ENCODE results near the gene PDZRN4. TPM values are rescaled to one million over a fixed set of nuclear protein-coding genes. Genes with fewer than 3 reads are reported as not detected.
"Not testable (repeated sequence)": the region's sequence is repeated elsewhere in the genome, so short reads cannot be mapped to it uniquely, and the experiment has no call there.

PDZRN4 gene
- total and polyA plus RNA-seq, 10 donors = 0.07 to 0.77 (median 0.29) TPM; not detected in 2

GRCh38 chr12:41536813-41537490, 348.8 kb downstream of the PDZRN4 start:
- Histone ChIP-seq H3K9me3 (no peaks in the 10 kb centered on the region), H3K27ac (no peak overlapping the region), H3K4me1 (no peaks in the 10 kb centered on the region), H3K27me3 (replicated peaks in 1 of 7) (no peaks in the 10 kb centered on the region), H3K36me3 (no peaks in the 10 kb centered on the region), H3K4me3 (no peak overlapping the region)
- intact Hi-C loops (cut with DNase I; ENCODE audit: low total_unique reads) = no loop called here
- TF ChIP-seq POLR2AphosphoS5 (IDR thresholded peaks at IDR 0.05) = no peak
- no peak for TF ChIP-seq CTCF (IDR thresholded peaks at IDR 0.05 in 8 of 11, conservative IDR thresholded peaks at IDR 0.05 in 3 of 11)
- TF ChIP-seq POLR2A (IDR thresholded peaks at IDR 0.05) = no peak
- 72 to 84% (median 73%) methylated on average over 4 of the region's 4 CpGs for WGBS, 5 donors
- DNase-seq = no peak

DNA sequence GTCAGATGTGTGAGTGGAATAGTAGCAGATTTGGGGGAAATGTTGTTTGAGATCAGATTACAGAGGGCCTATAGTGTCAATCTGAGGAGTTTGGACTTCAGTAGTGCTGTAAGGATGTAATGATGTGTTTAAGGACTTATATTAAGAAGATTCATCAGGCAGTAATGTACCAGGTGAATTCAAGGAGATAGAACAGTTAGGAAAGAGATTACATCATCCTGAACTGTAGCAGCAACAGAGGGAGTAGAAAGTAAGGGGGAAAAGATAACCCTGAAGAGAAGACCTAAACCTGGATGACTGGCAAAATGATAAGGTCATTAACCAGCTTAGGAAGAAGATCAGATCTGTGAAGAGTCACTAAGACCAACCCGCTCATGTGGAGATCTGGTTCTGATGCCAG, 349.4 kb downstream of the PDZRN4 start:
- TF ChIP-seq CTCF (IDR thresholded peaks at IDR 0.05 in 8 of 11, conservative IDR thresholded peaks at IDR 0.05 in 3 of 11) = no peak
- TF ChIP-seq POLR2AphosphoS5 (IDR thresholded peaks at IDR 0.05) = no peak
- no peak overlapping the region for H3K4me3 ChIP-seq
- no peaks in the 10 kb centered on the region for H3K4me1 ChIP-seq
- H3K27me3 ChIP-seq (replicated peaks in 1 of 7) = no peaks in the 10 kb centered on the region
- H3K27ac ChIP-seq = no peak overlapping the region
- intact Hi-C loops (cut with DNase I; ENCODE audit: low total_unique reads) = no loop called here
- no peak for DNase-seq
- no peaks in the 10 kb centered on the region for H3K9me3 ChIP-seq
- 88 to 100% (median 98%) methylated on average over 1 of the region's 1 CpG for WGBS, 5 donors
- no peaks in the 10 kb centered on the region for H3K36me3 ChIP-seq

DNA sequence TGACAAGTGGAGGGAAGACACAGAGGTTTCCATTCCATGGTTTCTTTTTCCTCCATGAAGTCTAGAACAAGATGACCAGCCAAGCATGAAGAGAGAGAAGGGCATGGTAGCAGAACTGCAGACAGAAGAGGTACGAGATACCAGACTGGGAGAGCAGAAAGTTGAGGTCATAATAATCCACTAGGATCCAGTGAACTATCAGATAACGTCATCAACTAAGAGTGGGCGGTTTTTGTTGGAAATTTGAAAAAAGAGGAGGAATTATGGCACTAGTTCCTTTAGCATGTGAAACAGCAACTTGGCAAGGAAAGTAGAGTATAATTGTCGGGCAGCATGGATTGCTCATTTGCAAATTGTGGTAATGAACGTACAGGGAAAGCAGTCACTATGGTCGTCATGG, 357.6 kb downstream of the PDZRN4 start:
- Histone ChIP-seq H3K4me3 (no peak overlapping the region), H3K4me1 (no peaks in the 10 kb centered on the region), H3K27me3 (replicated peaks in 1 of 7) (no peaks in the 10 kb centered on the region), H3K9me3 (no peaks in the 10 kb centered on the region), H3K36me3 (no peaks in the 10 kb centered on the region), H3K27ac (no peak overlapping the region)
- TF ChIP-seq POLR2A (IDR thresholded peaks at IDR 0.05) = no peak
- no peak for TF ChIP-seq POLR2AphosphoS5 (IDR thresholded peaks at IDR 0.05)
- TF ChIP-seq CTCF (IDR thresholded peaks at IDR 0.05 in 8 of 11, conservative IDR thresholded peaks at IDR 0.05 in 3 of 11) = no peak
- no peak for DNase-seq
- intact Hi-C loops (cut with DNase I; ENCODE audit: low total_unique reads) = no loop called here
- WGBS, 5 donors = 88 to 91% (median 90%) methylated on average over 6 of the region's 6 CpGs

GRCh38 chr12:41547071-41547470, 359.0 kb downstream of the PDZRN4 start:
- intact Hi-C loops (cut with DNase I; ENCODE audit: low total_unique reads); H3K4me1 ChIP-seq; DNase-seq; H3K27ac ChIP-seq; H3K4me3 ChIP-seq; H3K36me3 ChIP-seq; H3K9me3 ChIP-seq; H3K27me3 ChIP-seq (replicated peaks in 1 of 7): not testable (repeated sequence)
- 33 to 82% (median 70%) methylated on average over 1 of the region's 1 CpG for WGBS, 5 donors

DNA sequence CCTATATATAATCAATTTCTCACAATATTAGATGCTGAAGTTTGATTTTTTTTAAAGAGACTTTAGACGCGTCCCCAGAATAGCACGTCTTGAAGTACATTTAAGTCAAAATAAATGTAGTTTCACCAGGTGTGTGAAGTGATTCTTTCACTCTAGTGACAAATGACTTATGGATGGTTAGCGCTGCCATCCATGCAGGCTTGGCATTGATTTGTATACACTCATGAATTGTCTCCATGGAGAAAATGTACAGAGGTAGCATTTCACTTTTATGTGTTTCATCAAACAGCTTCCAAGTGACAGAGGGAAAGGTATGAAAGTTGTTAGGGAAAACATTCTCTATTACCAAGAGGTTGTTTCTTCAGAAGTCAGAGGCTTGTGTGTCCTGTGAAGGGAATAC, 360.8 kb downstream of the PDZRN4 start:
- WGBS, 5 donors = 97 to 99% (median 98%) methylated on average over 4 of the region's 4 CpGs
- H3K4me3 ChIP-seq = no peak overlapping the region
- DNase-seq = no peak
- H3K36me3 ChIP-seq = no peaks in the 10 kb centered on the region
- intact Hi-C loops (cut with DNase I; ENCODE audit: low total_unique reads) = no loop called here
- H3K9me3 ChIP-seq = no peaks in the 10 kb centered on the region
- TF ChIP-seq CTCF (IDR thresholded peaks at IDR 0.05 in 8 of 11, conservative IDR thresholded peaks at IDR 0.05 in 3 of 11) (no peak), POLR2AphosphoS5 (IDR thresholded peaks at IDR 0.05) (no peak)
- no peak overlapping the region for H3K27ac ChIP-seq
- H3K4me1 ChIP-seq = no peaks in the 10 kb centered on the region
- no peaks in the 10 kb centered on the region for H3K27me3 ChIP-seq (replicated peaks in 1 of 7)

Data from spleen (tissue), 11 donors.